Measurements from ENCODE around the gene ICAM4.

DNA sequence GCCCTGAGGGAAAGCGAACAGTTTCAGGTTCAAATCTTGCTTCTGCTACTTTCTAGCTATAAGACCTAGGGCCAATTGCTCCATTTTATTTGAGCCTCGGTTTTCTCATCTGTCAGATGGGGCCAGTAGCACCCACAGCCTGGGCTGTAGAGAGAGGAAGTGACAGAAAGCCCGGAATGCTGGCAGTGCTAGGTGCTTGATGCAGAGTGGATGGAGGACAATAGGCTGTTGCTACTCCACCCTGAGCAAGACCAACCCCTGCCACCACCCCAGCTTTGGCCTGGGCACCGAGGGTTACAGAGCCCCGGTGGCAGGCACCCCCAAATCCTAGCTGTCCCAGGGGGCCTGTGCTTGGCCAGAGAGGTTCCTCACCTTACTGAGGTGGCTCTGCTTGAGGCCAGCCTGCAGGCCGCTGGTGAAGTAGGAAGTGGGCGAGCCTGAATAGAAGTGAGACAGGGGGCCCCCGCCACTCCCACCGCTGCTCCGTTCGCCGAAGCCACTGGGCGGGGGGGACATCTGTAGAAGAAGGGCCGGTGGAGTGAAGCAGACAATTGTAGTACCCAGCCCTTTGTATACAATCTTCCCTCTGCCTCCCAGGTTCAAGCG, 31.2 kb downstream of the ICAM4 start:
- TF ChIP-seq EZH2 (IDR thresholded peaks at IDR 0.05; ENCODE audit: insufficient read depth, poor library complexity, severe bottlenecking), result no peak
- no peak for TF ChIP-seq EZH2phosphoT487 (IDR thresholded peaks at IDR 0.05; ENCODE audit: insufficient read depth, low read depth)
